CD8-positive, alpha-beta memory T cell (primary cell): ENCODE data around the gene PTPN20. TPM values are rescaled to one million over a fixed set of nuclear protein-coding genes. Genes with fewer than 3 reads are reported as not detected.
"Not testable (repeated sequence)": the region's sequence is repeated elsewhere in the genome, so short reads cannot be mapped to it uniquely, and the experiment has no call there.

Experiments
- CTCF ChIA-PET: fragments of 350-600 bp; sonication (Branson Sonifier 250); formaldehyde crosslinking; loops from one replicate; lab custom pipeline; 2021; ENCODE audit warnings: antibody characterized with exemption; lab: Charles Lee
- POLR2A ChIA-PET: fragments of 350-600 bp; sonication (Branson Sonifier 250); formaldehyde crosslinking; loops from one replicate; lab custom pipeline; 2021; ENCODE audit warnings: antibody characterized with exemption; lab: Charles Lee
- DNase-seq, 5 donors: peaks; one replicate each; pipeline versions ENCODE4 v3.0.0 to v3.0.0-alpha.2; 2020 to 2022; ENCODE audit warnings: mixed read lengths in 1 of 5
- H3K27ac ChIP-seq: one replicate; pipeline ENCODE4 v1.7.0; 2013; ENCODE audit warnings: low read depth, mild to moderate bottlenecking, low read length, moderate library complexity
- H3K27me3 ChIP-seq: 2 replicates; pipeline ENCODE4 v1.7.0; 2013; ENCODE audit warnings: low read length, mild to moderate bottlenecking; ENCODE audit not compliant: insufficient read depth, poor library complexity, severe bottlenecking
- H3K36me3 ChIP-seq: 2 replicates; pipeline ENCODE4 v1.7.0; 2013; ENCODE audit warnings: mild to moderate bottlenecking, low read length, moderate library complexity; ENCODE audit not compliant: insufficient read depth
- H3K4me1 ChIP-seq: 2 replicates; pipeline ENCODE4 v1.7.0; 2013; ENCODE audit warnings: mild to moderate bottlenecking, low read length, moderate library complexity; ENCODE audit not compliant: insufficient read depth
- H3K4me3 ChIP-seq: 2 replicates; pipeline ENCODE4 v1.7.0; 2013; ENCODE audit warnings: mild to moderate bottlenecking, low read length
- H3K9me3 ChIP-seq: 2 replicates; pipeline ENCODE4 v1.7.0; 2013; ENCODE audit warnings: mild to moderate bottlenecking, low read length
- H3K27ac Mint-ChIP-seq, 8 donors: one replicate each; pipeline ENCODE4 v1.8.0; 2020 to 2021; ENCODE audit warnings: mixed read lengths in 8 of 8, mild to moderate bottlenecking in 6 of 8, inconsistent platforms in 3 of 8, moderate library complexity in 3 of 8
- H3K27me3 Mint-ChIP-seq, 2 donors: one replicate each; pipeline ENCODE4 v1.8.0; 2020 to 2021; ENCODE audit warnings: mixed read lengths in 2 of 2, mild to moderate bottlenecking in 1 of 2, moderate library complexity in 1 of 2
- H3K36me3 Mint-ChIP-seq, 3 donors: one replicate each; pipeline ENCODE4 v1.8.0; 2020 to 2021; ENCODE audit warnings: mixed read lengths in 3 of 3, inconsistent platforms in 1 of 3, mild to moderate bottlenecking in 1 of 3
- H3K4me1 Mint-ChIP-seq, 3 donors: one replicate each; pipeline ENCODE4 v1.8.0; 2020 to 2021; ENCODE audit warnings: mixed read lengths in 3 of 3, inconsistent platforms in 1 of 3, mild to moderate bottlenecking in 1 of 3
- H3K4me3 Mint-ChIP-seq, 7 donors: one replicate each; pipeline ENCODE4 v1.8.0; 2020 to 2021; ENCODE audit warnings: mixed read lengths in 7 of 7, mild to moderate bottlenecking in 6 of 7, moderate library complexity in 4 of 7, inconsistent platforms in 2 of 7
- H3K9me3 Mint-ChIP-seq, 5 donors: one replicate each; pipeline ENCODE4 v1.8.0; 2020 to 2022; ENCODE audit warnings: mixed read lengths in 5 of 5, mild to moderate bottlenecking in 3 of 5, moderate library complexity in 2 of 5, inconsistent platforms in 1 of 5
- polyA plus RNA-seq: library from polyadenylated mRNA; unstranded; fragments of 300-500 nt; fragmentation: Illumina TruSeq; gene quantifications from one replicate; pipeline ENCODE4 v1.2.3, GENCODE V29; 2021
- total RNA-seq, 2 experiments: library from RNA; stranded (reverse); gene quantifications; one replicate each; pipeline ENCODE4 v1.2.3, GENCODE V29; 2021

PTPN20 gene
- total and polyA plus RNA-seq, 3 experiments from 2014 or later = 0.61 to 1.3 (median 1.3) TPM

DNA sequence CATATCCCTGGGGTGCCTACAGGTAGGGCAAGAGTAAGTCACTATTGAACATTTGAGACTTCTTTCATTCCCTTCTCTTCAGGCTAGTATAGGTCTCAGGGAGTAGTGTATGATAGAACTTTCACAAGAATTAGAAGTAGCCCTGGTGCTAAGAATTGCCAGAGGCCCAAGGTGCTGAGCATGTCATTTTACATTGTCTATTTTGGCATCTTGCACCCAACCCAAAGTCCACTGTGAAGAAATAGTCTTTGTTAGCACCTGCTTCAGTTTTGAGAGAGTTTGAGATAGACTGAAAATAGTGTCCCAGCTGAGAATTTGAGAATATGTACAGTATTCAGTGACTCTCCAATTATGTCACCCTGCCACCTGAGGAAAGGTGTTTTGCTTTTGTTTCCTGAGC lies 17.6 kb downstream of the PTPN20 start:
- CTCF ChIA-PET, H3K36me3 ChIP-seq, POLR2A ChIA-PET, H3K36me3 Mint-ChIP-seq, DNase-seq, H3K4me3 Mint-ChIP-seq, H3K4me1 Mint-ChIP-seq, H3K27ac Mint-ChIP-seq, H3K27me3 Mint-ChIP-seq, H3K9me3 Mint-ChIP-seq, H3K27me3 ChIP-seq, H3K27ac ChIP-seq, H3K4me1 ChIP-seq, H3K9me3 ChIP-seq, H3K4me3 ChIP-seq: not testable (repeated sequence)

DNA sequence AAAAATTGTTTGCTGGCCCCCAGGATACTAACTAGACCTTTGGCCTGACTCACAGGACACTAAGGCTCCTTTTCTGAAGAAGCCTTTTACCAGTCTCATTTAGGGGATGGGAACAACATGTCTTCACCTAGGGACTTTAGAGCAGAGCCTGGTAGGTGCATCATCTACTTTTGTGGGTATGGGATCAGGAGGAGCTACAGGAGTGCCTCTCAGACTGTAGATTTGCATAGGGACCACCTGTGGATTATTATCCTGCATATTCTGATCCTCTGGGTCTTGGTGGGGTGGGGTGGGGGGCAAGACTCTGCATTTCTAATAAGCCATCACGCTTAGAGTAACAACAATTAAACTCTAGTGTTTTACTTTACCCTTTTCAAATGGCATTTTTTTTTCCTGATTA lies 21.2 kb downstream of the PTPN20 start:
- H3K9me3 ChIP-seq, H3K27ac ChIP-seq, H3K4me3 Mint-ChIP-seq, H3K27me3 Mint-ChIP-seq, H3K27ac Mint-ChIP-seq, H3K9me3 Mint-ChIP-seq, H3K36me3 ChIP-seq, H3K4me1 ChIP-seq, H3K4me3 ChIP-seq, H3K36me3 Mint-ChIP-seq, H3K4me1 Mint-ChIP-seq, POLR2A ChIA-PET, DNase-seq, H3K27me3 ChIP-seq, CTCF ChIA-PET: not testable (repeated sequence)

GRCh38 chr10:46941091-46941490 lies 29.9 kb downstream of the PTPN20 start:
- H3K36me3 Mint-ChIP-seq, POLR2A ChIA-PET, H3K9me3 Mint-ChIP-seq, H3K27ac Mint-ChIP-seq, DNase-seq, H3K4me3 Mint-ChIP-seq, H3K4me1 ChIP-seq, H3K27me3 Mint-ChIP-seq, H3K27me3 ChIP-seq, H3K4me3 ChIP-seq, H3K9me3 ChIP-seq, H3K27ac ChIP-seq, H3K4me1 Mint-ChIP-seq, CTCF ChIA-PET, H3K36me3 ChIP-seq: not testable (repeated sequence)

DNA sequence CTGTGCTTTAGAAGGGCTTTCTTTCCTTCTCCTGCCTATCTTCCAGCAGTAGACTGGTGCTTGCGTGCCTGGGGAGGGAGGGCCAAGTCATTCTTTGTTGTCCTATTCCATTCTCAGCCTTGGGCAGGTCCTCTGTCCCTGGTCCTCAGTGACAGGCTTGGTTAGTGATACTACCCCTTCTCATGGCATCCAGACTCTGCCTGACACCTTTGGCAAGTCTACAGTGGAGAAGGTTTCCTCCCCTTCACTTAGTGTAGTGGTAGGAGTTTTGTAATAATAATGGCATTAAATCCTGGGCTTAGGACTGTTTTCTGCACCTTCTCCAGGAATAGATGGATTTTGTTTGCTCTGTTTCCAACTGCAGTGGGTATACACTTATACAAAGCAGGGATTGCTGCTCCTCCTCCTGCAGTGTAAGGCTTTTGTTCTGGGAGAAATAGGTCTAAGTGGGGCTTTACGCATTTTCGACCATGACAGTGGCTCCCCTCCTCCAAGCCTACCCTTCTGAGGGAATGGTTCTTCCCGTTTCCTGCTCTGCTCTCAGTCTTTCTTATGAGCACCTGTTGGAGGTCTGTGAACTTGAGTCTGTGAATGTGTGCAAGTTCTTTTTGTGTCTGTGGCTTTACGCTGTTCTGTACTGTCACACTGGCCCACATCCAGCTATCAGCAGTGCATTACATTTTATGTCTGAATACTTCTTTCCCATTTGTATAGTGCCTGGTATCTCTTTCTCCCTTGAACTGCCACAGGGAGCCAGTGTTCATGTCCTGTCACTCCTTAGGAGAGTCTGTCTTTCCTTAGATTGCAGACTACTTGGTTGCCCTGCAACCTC lies 37.7 kb downstream of the PTPN20 start:
- H3K27ac Mint-ChIP-seq, CTCF ChIA-PET, H3K9me3 Mint-ChIP-seq, H3K4me1 Mint-ChIP-seq, H3K36me3 Mint-ChIP-seq, H3K9me3 ChIP-seq, H3K36me3 ChIP-seq, H3K27me3 Mint-ChIP-seq, POLR2A ChIA-PET, H3K4me3 ChIP-seq, H3K4me1 ChIP-seq, H3K27me3 ChIP-seq, H3K27ac ChIP-seq, H3K4me3 Mint-ChIP-seq, DNase-seq: not testable (repeated sequence)

GRCh38 chr10:46952540-46952939 lies 41.3 kb downstream of the PTPN20 start:
- H3K27me3 Mint-ChIP-seq, H3K4me3 Mint-ChIP-seq, CTCF ChIA-PET: not testable (repeated sequence)

DNA sequence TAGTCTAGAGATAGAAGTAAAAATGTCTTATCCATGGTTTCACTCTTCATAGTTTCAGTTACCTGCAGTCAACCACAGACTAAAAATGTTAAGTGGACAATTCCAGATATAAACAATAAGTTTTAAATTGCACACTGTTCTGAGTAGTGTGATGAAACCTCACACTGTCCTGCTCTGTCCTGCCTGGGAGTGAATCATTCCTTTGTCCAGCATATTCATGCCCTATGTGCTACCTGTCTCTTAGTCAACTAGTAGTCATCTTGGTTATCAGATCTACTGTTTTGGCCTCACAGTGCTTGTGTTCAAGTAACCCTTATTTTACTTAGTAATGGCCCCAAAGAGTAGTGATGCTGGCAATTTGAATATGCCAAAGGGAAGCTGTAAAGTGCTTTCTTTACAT lies 49.5 kb downstream of the PTPN20 start:
- H3K9me3 Mint-ChIP-seq, H3K4me3 ChIP-seq, H3K4me3 Mint-ChIP-seq, H3K9me3 ChIP-seq, H3K4me1 Mint-ChIP-seq, H3K27me3 ChIP-seq, H3K27ac ChIP-seq, H3K4me1 ChIP-seq, CTCF ChIA-PET, POLR2A ChIA-PET, DNase-seq, H3K27ac Mint-ChIP-seq, H3K27me3 Mint-ChIP-seq, H3K36me3 Mint-ChIP-seq, H3K36me3 ChIP-seq: not testable (repeated sequence)

More at GRCh38 chr10:46952540-46952939, 41.3 kb downstream of the PTPN20 start:
- H3K9me3 Mint-ChIP-seq, H3K27ac Mint-ChIP-seq, H3K36me3 Mint-ChIP-seq, H3K4me1 ChIP-seq, H3K4me3 ChIP-seq, H3K4me1 Mint-ChIP-seq, POLR2A ChIA-PET, DNase-seq, H3K9me3 ChIP-seq, H3K27ac ChIP-seq, H3K27me3 ChIP-seq, H3K36me3 ChIP-seq: not testable (repeated sequence)

DNA sequence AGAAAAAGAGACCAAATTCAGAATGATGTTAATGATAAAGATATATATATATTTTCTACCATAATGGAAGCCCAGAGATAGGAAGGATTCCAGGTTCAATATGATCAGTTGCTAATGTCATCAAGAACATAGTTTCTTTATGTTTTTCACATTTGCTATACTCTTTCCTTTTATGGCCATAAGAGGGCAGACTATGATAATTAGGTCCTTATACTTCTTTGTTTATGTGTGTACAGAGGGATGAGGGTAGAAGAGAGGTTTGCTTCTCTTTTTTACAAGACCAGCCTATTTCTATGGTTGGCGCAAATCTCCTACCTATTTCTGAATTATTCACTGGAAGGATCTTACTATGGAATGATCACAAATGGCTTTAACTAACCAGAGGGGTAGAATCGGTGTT lies 52.1 kb downstream of the PTPN20 start:
- H3K36me3 ChIP-seq, H3K27ac ChIP-seq, H3K27me3 ChIP-seq, H3K9me3 ChIP-seq, DNase-seq, POLR2A ChIA-PET, H3K36me3 Mint-ChIP-seq, H3K4me1 Mint-ChIP-seq, CTCF ChIA-PET, H3K4me3 ChIP-seq, H3K4me3 Mint-ChIP-seq, H3K4me1 ChIP-seq, H3K9me3 Mint-ChIP-seq, H3K27me3 Mint-ChIP-seq, H3K27ac Mint-ChIP-seq: not testable (repeated sequence)

- H3K27me3 ChIP-seq, H3K9me3 ChIP-seq, H3K4me1 ChIP-seq, H3K4me1 Mint-ChIP-seq, H3K27ac ChIP-seq, H3K4me3 Mint-ChIP-seq, POLR2A ChIA-PET, DNase-seq, CTCF ChIA-PET, H3K9me3 Mint-ChIP-seq, H3K27me3 Mint-ChIP-seq, H3K36me3 ChIP-seq, H3K36me3 Mint-ChIP-seq, H3K27ac Mint-ChIP-seq, H3K4me3 ChIP-seq: not testable (repeated sequence)
Measured at GRCh38 chr10:46967013-46967412, 55.8 kb downstream of the PTPN20 start.

GRCh38 chr10:46980223-46980622 lies 69.0 kb downstream of the PTPN20 start:
- H3K4me1 ChIP-seq, H3K4me3 Mint-ChIP-seq, H3K27ac ChIP-seq, H3K27me3 Mint-ChIP-seq, H3K27me3 ChIP-seq, H3K4me1 Mint-ChIP-seq, H3K4me3 ChIP-seq, CTCF ChIA-PET, H3K27ac Mint-ChIP-seq, POLR2A ChIA-PET, H3K9me3 ChIP-seq, H3K9me3 Mint-ChIP-seq, DNase-seq, H3K36me3 Mint-ChIP-seq, H3K36me3 ChIP-seq: not testable (repeated sequence)
